Measurements from ENCODE around the gene RPL10A. TPM values are rescaled to one million over a fixed set of nuclear protein-coding genes. Genes with fewer than 3 reads are reported as not detected.
"Not testable (repeated sequence)": the region's sequence is repeated elsewhere in the genome, so short reads cannot be mapped to it uniquely, and the experiment has no call there.

The RPL10A gene
- total RNA-seq, 2 donors from 2014 or later = 897 to 2,172 TPM

GRCh38 chr6:35510916-35511561 lies 42.8 kb downstream of the RPL10A start:
- H3K4me1 ChIP-seq (replicated peaks) = no peaks in the 10 kb centered on the region
- no peaks in the 10 kb centered on the region for H3K9me3 ChIP-seq
- no peaks in the 10 kb centered on the region for H3K27me3 ChIP-seq (replicated peaks; ENCODE audit: insufficient read depth)
- no peak for DNase-seq (ENCODE audit: low spot score)
- TF ChIP-seq CTCF (IDR thresholded peaks at IDR 0.05) (no peak), POLR2AphosphoS5 (IDR thresholded peaks at IDR 0.05) (no peak), POLR2A (IDR thresholded peaks at IDR 0.05) (no peak)
- no peaks in the 10 kb centered on the region for H3K36me3 ChIP-seq
- no peak overlapping the region for H3K27ac ChIP-seq
- H3K4me3 ChIP-seq = peak overlapping the region in 1 of 2 donors; percentile 12
- intact Hi-C loops (cut with DNase I) = no loop called here
- WGBS = 81% methylated on average over 7 of the region's 7 CpGs

GRCh38 chr6:35511562-35511941 lies 43.4 kb downstream of the RPL10A start:
- Histone ChIP-seq H3K4me3 (peak overlapping the region; percentile 4 to 12), H3K36me3 (no peaks in the 10 kb centered on the region), H3K9me3 (no peaks in the 10 kb centered on the region), H3K27ac (no peak overlapping the region), H3K4me1 (replicated peaks) (no peaks in the 10 kb centered on the region), H3K27me3 (replicated peaks; ENCODE audit: insufficient read depth) (no peaks in the 10 kb centered on the region)
- TF ChIP-seq CTCF (IDR thresholded peaks at IDR 0.05) (no peak), POLR2AphosphoS5 (IDR thresholded peaks at IDR 0.05) (no peak), POLR2A (IDR thresholded peaks at IDR 0.05) (no peak)
- WGBS = 18% methylated on average over 28 of the region's 32 CpGs
- DNase-seq (ENCODE audit: low spot score) = no peak
- intact Hi-C loops (cut with DNase I) = no loop called here

GRCh38 chr6:35512006-35512405 lies 43.8 kb downstream of the RPL10A start:
- TF ChIP-seq CTCF (IDR thresholded peaks at IDR 0.05) (no peak), POLR2A (IDR thresholded peaks at IDR 0.05) (no peak), POLR2AphosphoS5 (IDR thresholded peaks at IDR 0.05) (no peak)
- Histone ChIP-seq H3K4me3 (peak overlapping the region; percentile 4 to 12), H3K27me3 (replicated peaks; ENCODE audit: insufficient read depth) (no peaks in the 10 kb centered on the region), H3K36me3 (no peaks in the 10 kb centered on the region), H3K27ac (no peak overlapping the region), H3K9me3 (no peaks in the 10 kb centered on the region), H3K4me1 (replicated peaks) (no peaks in the 10 kb centered on the region)
- intact Hi-C loops (cut with DNase I) = no loop called here
- no peak for DNase-seq (ENCODE audit: low spot score)
- WGBS = 12% methylated on average over 19 of the region's 26 CpGs

GRCh38 chr6:35512740-35513139 lies 44.5 kb downstream of the RPL10A start, which contains the start of gene TULP1:
Gene TULP1, minus strand, starts transcription at chr6:35512896. Its CDS starts 38 bp downstream, at chr6:35512858.
- Histone ChIP-seq H3K27me3 (replicated peaks; ENCODE audit: insufficient read depth) (no peaks in the 10 kb centered on the region), H3K4me1 (replicated peaks) (no peaks in the 10 kb centered on the region), H3K9me3 (no peaks in the 10 kb centered on the region), H3K27ac (no peak within 1 kb of the TSS), H3K4me3 (peak within 1 kb of the TSS; percentile 4 to 12), H3K36me3 (no peaks in the 10 kb centered on the region)
- DNase-seq (ENCODE audit: low spot score) = no peak
- intact Hi-C loops (cut with DNase I) = no loop called here
- 85% methylated on average over 10 of the region's 10 CpGs for WGBS
- no peak for TF ChIP-seq POLR2AphosphoS5 (IDR thresholded peaks at IDR 0.05)
- no peak for TF ChIP-seq POLR2A (IDR thresholded peaks at IDR 0.05)
- TF ChIP-seq CTCF (IDR thresholded peaks at IDR 0.05) = no peak

GRCh38 chr6:35514587-35514986 lies 46.4 kb downstream of the RPL10A start:
- intact Hi-C loops (cut with DNase I) = no loop called here
- Histone ChIP-seq H3K4me1 (replicated peaks) (no peaks in the 10 kb centered on the region), H3K9me3 (no peaks in the 10 kb centered on the region), H3K27ac (no peak overlapping the region), H3K36me3 (no peaks in the 10 kb centered on the region), H3K4me3 (no peak overlapping the region), H3K27me3 (replicated peaks; ENCODE audit: insufficient read depth) (no peaks in the 10 kb centered on the region)
- 83% methylated on average over 4 of the region's 4 CpGs for WGBS
- DNase-seq (ENCODE audit: low spot score) = no peak
- TF ChIP-seq CTCF (IDR thresholded peaks at IDR 0.05) (no peak), POLR2A (IDR thresholded peaks at IDR 0.05) (no peak), POLR2AphosphoS5 (IDR thresholded peaks at IDR 0.05) (no peak)

GRCh38 chr6:35515939-35516338 lies 47.7 kb downstream of the RPL10A start:
- H3K36me3 ChIP-seq; H3K4me3 ChIP-seq; intact Hi-C loops (cut with DNase I); H3K27me3 ChIP-seq (replicated peaks; ENCODE audit: insufficient read depth); H3K4me1 ChIP-seq (replicated peaks); DNase-seq (ENCODE audit: low spot score); H3K9me3 ChIP-seq; H3K27ac ChIP-seq: not testable (repeated sequence)
- 84% methylated on average over 6 of the region's 6 CpGs for WGBS

Measured in prostate gland (tissue), 2 donors.